Inflammatory macrophage (primary cell): ENCODE results near the gene LMX1B.

Experiments
- DNase-seq, 2 donors: peaks; one replicate each; pipeline ENCODE4 v3.0.0-alpha.2; 2020 to 2022

Gene LMX1B

GRCh38 chr9:126678989-126679388 lies 65.3 kb downstream of the LMX1B start:
- no peak for DNase-seq

GRCh38 chr9:126681336-126681735 lies 67.6 kb downstream of the LMX1B start:
- no peak for DNase-seq

GRCh38 chr9:126682113-126682810 lies 68.5 kb downstream of the LMX1B start:
- DNase-seq: no peak

DNA sequence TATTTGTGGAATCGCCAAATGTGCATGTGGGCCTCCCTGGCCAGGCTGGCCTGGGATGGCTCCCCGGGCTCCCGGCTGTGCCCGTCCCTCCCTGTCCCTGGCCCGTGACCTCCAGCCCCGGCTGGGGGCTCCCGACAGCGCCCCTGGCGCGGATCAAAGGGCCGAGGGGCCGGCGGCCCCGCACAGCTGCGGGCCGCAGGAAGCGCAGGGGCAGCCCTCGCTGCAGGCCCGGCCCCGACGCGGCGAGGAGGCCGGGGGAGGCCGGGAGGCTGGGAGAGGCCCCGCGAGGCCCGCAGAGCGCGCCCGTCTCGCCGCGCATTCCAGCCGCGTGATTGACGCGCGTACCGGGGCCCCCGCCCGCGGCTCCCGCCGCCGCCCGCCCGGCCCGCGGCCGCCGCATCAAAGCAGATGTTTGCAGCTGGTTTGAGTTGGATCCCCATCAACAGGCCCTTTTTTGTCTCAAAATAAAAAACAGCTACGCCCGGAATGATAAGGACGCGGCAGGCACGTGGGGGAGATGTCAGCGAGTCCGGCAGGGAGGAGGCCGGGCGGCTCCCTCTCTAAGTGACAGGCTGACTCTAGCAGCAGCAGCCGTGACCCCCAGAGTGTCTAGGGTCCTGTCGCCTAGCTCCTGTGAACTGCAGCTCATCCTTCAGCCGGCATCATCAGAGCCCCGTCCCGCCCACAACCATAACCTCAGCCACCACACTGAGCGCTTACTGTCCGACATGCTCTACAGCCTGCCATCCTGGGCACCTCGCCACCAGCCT lies 69.4 kb downstream of the LMX1B start:
- no peak for DNase-seq

DNA sequence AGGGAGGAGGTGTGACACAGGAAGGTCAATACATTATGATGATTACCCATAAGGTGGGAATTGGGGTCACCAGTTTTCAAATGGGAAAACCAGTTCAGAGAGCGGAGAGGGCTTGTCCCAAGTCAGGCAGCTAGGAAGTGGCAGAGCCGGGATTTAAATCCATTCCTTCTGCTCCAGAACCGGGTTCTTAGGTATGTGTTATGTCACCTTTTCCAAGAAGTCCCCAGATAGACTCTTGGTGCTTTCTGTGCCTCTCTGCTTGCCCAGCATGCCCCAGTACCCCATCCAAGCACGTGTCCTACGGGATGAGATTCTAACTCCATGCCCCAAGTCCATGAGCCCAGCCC lies 69.9 kb downstream of the LMX1B start:
- no peak for DNase-seq

GRCh38 chr9:126684345-126684744 lies 70.6 kb downstream of the LMX1B start:
- no peak for DNase-seq

GRCh38 chr9:126684965-126685465 lies 71.3 kb downstream of the LMX1B start:
- DNase-seq: no peak

DNA sequence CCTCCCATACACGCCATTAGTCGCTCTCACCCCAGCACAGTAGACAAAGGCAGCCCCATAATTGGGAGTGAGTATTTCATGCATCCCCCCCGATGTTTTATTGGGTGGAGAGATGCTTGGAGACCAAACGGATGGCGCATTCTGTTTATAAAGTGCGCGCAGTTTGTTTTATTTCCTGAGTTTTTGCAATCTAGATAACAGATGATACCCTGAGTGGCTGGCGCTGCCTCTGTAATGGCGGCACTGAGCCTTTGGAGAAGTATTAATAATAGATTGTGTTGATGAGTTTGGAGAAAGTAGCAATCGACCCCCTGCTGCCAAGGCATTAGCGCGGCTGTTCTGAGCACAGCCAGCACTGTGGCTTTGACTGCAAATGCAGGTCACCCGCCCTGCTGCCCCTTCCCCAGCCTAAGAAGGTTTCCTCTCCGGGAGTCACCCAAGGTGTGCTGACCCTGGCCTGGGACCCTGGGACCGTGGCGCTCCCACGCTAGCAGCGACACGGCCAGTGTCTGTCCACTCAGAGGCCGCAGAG lies 74.3 kb downstream of the LMX1B start:
- no peak for DNase-seq

DNA sequence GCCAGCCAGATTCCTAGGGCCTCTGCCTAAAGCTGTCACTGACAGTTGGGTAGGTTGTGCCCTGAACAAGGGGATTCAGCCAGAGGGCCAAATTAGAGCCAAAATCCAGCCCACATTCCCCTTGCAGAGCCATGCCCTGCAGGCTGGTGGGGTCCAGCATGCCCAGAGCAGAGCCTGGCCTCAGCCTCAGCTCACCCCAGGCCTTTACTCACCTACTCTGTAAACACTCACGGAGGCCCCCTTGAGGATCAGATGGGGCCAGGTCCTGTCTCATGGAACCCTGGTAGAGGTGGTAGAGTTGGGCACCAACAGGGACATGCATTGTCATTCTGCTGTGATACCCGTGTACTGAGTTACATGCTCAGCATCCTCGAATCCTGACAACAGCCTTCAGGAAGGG lies 74.9 kb downstream of the LMX1B start:
- no peak for DNase-seq

DNA sequence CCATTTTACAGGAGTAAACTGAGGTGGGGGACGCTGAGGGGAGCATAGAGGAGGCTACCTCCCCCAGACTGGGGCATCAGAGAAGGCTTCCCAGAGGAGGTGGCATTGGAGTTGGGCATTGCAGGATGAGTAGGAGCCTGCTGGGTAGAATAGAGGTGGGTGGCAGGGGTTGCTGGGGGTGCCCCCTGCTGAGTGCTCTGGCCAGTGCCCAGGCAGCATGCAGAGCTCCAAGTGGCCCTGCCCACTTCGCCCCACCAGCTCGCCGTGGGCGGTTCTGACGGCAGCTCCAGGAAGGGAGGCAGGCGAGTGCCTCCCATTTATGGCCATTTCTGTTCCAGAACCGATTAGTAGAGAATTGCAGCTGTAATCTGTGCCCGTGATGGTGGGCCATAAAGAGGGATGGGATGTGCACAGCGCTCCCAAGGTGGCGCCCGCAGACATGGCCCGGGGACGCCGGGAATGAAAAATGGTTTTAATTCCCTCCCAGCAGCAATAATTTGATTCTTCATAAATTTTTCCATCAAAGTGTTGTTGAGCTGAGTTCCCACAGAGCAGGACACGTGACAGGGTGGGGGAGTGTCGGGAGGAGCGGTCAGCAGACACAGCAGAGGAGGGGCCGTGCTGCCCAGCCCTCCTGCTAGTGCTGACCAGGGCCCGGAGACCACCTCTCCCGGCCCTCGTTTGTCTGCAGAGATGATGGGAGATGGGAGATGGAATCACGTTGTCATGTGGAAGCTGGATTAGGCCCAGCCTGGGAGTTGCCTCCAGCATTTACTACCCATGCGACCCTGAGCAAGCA lies 75.5 kb downstream of the LMX1B start:
- DNase-seq: no peak

DNA sequence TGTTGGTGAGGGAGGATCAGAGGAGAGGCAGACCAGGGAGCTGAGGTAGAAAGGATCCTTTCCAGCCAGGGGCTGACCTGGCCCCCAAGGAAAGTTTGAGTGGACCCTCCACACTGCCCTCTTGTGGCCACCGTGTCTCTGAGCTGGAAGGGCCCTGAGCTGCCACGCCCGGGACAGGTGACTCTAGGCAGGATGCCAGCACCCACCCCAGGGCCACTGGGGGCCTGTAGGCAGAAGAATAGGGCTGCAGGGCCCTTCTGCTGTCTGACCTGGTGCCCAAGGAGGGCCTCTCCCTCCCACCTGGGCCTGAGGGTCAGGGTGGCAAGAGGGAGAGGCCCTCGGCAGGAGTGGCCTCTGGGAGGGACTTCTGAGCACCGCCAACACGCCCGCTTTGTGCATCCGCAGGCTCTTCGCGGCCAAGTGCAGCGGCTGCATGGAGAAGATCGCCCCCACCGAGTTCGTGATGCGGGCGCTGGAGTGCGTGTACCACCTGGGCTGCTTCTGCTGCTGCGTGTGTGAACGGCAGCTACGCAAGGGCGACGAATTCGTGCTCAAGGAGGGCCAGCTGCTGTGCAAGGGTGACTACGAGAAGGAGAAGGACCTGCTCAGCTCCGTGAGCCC lies 76.8 kb downstream of the LMX1B start:
- peak; percentile 15 to 19 for DNase-seq

DNA sequence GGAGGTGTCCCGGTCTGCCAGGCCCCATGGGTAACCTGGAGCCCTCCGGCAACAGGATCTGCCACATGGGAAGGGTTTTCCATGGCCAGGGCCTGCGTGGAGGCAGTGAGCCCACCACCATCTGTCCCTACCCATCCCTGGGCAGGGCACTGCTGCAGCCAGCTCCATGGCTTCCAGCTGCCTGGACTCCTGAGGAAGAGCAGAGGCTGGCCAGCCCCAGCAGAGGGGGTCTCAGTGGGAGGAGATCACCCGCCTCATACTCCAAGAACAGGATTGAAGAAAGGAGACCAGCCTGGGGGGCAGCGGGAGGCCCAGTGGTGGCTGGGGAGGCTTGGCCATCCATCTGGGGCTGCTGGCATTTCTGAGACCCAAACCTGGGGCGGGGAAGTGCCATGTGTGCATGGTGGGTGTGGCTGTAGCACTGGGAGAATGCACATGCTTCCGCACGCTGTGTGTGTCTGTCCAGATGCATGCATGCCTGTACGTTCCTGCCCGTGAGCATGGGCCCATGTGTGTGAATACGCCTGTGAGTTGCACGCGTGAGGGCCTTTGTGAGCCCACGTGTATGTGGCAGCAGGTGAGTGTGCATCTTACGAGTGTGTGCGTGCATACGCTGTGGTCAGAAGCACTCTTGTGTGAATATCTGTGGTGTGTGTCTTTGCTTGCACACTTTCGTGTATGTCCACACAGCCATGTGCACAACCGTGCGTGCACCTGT lies 78.5 kb downstream of the LMX1B start:
- no peak for DNase-seq

DNA sequence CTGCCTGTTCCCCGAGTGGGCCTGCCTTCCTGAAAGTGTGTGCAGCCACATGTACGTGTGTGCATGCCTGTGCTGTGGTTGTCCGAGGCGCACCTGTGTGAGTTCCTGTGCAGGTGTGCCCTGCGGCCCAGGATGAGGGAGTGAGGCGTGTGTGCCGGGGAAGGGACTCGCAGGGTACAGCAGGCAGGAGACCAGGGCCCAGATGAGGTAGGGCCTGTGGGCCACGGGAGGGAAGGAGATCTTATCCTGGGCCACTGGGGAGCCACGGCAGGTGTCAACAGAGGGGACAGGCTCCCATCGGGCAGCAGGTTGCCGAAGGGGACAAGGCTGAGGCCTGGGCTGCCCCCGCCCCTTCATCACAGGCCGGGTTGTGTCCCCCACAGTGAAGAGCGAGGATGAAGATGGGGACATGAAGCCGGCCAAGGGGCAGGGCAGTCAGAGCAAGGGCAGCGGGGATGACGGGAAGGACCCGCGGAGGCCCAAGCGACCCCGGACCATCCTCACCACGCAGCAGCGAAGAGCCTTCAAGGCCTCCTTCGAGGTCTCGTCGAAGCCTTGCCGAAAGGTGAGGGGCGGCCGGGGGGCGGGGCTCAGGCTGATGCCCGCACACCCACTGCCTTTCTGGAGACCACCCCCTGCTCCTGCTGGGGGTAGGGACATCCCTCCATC lies 79.2 kb downstream of the LMX1B start:
- no peak for DNase-seq

- DNase-seq: no peak
These were observed 79.8 kb downstream of the LMX1B start for GRCh38 chr9:126693428-126693944.

DNA sequence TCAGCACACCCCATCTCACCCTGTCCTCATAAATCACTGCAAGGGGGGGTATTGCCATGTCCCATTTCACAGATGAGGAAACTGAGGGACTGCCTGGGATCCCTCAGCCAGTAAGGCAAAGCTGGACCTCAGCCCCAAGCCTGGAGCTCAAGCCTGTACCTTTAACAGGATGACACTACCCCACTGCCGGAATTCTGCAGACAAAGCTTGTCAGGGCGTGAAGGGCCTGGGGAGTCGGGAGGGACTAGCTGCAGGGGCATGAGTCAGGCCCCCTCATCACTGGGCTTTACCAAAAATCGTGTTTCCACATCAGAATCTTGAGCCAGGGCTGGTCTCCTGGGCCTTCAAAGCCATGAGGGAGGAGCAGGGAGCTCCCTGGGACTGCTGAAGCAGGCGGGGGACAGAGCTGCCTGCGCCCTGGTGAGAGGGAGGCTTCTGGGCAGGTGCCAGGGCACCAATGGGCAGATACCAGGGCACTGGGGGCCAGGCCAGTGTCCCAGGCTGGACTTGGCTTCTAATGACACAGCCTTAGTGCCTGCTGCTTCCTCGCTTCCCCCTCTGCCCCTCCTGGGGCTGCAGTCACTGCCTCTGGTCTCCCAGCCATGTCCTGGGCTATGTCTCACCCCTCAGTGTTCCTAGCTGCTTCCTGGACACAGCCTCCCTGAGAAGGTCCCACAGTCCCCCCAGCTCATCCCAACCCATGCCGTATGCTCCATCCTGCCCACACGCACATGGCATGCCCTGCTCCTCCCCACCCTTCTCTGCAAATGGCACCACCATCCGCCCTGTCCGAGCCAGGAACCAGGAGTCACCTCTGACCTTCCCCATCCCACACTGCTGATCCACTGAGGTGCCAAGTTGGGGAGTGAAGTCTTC lies 80.7 kb downstream of the LMX1B start:
- no peak for DNase-seq

GRCh38 chr9:126695186-126695585 lies 81.5 kb downstream of the LMX1B start:
- DNase-seq: no peak

DNA sequence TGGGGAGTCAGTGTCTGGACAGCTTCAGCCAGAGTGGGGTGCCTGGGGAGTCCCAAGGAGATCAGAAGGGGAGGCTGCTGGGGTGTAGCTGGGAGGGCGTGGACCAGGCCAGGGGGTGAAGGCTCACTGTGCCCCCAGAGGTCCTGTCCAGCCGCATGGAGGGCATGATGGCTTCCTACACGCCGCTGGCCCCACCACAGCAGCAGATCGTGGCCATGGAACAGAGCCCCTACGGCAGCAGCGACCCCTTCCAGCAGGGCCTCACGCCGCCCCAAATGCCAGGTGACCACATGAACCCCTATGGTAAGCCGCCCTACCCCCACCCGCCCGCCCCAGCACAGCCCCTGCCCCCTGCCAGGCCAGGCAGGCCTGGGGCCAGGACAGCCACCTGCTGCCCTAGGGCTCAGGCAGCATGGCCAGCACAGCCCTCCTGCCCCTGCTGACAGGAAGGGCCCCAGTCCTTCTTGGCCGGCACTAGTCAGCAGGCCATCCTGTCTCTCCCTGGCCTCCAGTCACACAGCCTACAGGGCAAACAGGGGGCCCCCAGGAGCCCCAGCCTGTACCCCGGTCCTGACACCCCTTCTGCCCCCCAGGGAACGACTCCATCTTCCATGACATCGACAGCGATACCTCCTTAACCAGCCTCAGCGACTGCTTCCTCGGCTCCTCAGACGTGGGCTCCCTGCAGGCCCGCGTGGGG lies 82.1 kb downstream of the LMX1B start:
- no peak for DNase-seq

GRCh38 chr9:126696401-126697145 lies 82.8 kb downstream of the LMX1B start:
- no peak for DNase-seq

DNA sequence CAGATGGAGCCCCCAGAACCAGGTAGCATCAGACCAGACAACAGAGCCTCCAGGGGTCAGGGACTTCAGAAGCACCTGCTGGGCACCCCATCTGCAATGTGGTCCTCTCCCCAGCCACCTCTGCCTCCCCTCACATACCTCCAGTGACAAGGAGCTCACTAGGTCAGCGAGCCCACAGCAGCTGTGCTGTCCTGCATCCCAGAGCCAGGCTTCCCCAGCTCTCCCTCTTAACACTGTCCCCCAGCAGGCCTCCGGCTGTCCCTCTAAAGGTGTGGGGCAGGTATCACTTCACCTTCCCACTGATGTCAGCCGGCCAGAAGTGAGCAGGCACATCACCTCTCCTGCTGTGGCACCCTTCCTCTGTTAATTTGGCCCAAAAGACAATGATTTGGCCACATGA lies 83.6 kb downstream of the LMX1B start:
- DNase-seq: no peak
